Measurements from ENCODE around the gene TMEM108.
"Not testable (repeated sequence)": the region's sequence is repeated elsewhere in the genome, so short reads cannot be mapped to it uniquely, and the experiment has no call there.

The TMEM108 gene

DNA sequence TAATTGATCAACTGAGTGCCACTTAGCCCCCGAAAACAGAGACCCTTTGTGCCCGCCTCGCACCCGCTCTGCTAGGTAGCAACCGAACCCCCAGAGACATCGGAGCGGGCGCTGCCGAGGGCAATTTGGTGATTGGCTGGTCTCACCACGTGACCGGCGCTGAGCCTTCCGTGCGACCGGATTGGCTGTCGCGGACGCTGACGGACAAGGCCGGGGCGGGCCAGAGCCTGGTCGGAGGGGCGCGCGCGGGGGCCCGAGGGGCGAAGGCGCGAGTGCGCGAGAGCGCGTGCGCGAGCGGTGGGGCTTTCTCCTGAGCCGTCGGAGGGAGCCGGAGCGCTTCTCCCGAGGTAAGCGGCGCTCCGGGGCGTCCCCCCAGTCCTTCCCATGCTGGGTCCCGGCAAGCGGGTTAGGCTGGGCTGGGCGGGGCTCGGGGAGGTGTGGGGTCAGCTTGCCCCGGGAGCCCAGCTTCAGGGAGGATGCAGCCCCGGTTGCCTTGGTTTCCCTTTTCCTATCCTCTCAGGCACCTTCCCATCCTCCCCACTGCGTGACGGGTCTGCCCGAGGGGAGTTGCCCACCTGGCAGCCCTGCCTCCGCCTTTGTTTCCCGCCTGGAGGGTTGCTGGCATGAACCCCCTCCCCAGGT, at the start of gene TMEM108:
Gene TMEM108, plus strand, starts transcription at position 303 of the 642 bp plus-strand sequence.
- DNase-seq = peak; percentile 92

DNA sequence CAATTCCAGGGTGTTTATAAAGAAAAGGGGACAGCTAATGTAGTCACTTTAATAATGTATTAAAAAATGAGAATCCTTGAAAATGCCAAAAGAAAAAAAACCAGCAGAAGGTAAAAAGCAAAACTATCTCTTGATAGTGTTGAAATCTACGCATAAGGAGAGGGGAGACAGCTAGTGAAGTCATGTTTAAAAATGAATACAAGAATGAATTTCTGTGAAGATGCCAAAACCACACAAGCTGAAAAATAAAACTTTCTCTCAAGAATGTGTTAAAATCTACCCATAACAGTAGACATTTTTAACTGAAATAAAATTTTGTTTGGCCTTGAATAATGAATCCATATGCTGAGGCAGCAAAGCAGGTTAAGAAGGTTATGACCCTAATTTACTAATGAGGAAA, 42.2 kb upstream of the TMEM108 start:
- DNase-seq = no peak

DNA sequence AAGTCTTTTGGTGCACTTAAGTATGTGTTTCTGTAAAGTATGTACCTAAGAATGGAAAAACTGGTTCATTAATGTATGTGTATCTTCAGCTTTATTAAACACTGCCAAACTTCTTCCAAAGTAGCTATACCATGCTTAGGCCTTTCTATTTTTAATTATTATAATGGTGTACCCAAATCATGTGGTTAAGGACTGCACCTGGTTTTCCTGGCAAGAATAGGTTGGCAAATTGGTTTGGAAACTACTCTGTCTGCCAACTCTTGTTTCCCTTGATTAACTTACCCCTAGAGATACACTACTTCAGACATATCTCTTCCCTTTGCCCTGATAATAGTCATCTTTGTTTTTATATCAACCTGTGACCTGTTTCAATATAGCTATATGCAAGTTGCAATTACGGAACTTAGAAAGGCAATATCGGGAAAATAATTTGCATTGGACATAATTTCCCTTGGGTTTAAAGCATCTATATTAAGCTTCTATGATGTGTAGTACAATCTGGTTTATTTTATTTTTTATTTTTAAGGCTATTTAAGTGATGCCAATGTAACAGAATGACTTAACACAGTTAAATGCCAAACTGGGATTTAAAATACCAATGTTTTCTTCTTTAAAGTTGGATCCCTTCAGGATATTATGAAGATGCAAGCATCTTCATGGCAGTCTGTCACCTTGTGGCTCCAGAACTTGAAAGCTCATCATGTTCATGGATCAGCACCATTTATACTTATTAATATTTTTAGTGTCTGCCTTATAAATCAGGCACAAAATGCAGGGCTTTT, 40.6 kb upstream of the TMEM108 start:
- no peak for DNase-seq

DNA sequence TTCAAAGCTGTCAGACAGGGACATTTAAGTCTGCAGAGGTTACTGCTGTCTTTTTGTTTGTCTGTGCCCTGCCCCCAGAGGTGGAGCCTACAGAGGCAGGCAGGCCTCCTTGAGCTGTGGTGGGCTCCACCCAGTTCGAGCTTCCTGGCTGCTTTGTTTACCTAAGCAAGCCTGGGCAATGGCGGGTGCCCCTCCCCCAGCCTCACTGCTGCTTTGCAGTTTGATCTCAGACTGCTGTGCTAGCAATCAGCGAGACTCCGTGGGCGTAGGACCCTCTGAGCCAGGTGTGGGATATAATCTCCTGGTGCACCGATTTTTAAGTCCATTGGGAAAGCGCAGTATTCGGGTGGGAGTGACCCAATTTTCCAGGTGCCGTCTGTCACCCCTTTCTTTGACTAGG, 33.2 kb upstream of the TMEM108 start:
- not testable (repeated sequence) for DNase-seq

DNA sequence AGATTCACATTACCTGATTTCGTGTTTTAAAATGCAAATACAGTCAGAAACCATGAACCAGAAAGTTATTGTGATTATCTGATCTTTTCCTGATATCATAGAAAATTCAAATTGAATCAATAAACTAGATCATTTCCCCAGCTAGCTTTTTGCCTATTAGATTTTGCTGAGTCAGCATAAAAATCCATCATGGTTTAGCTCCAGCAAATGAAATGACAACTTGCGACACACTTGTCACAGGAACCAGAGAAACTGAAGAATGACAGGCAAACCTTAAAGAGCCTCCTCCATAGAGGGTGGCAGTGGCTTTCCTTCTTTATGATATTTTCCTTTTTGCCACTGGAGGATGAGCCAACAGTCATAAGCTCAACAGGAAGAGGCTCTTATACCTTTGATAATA, 30.6 kb upstream of the TMEM108 start:
- DNase-seq = no peak

DNA sequence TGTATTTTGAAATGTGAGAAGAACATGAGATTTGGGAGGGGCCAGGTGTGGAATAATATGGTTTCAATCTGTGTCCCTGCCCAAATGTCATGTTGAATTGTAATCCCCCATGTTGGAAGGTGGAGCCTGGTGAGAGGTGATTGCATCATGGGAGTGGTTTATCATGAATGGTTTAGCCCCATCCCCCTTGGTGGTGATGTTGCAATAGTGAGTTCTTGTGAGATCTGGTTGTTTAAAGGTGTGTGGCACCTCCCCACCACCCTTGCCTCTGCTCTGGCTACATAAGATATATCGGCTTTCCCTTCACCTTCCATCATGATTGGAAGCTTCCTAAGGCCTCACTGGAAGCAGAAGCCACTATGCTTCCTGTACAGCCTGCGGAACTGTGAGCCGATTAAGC, 23.9 kb upstream of the TMEM108 start:
- DNase-seq = no peak

DNA sequence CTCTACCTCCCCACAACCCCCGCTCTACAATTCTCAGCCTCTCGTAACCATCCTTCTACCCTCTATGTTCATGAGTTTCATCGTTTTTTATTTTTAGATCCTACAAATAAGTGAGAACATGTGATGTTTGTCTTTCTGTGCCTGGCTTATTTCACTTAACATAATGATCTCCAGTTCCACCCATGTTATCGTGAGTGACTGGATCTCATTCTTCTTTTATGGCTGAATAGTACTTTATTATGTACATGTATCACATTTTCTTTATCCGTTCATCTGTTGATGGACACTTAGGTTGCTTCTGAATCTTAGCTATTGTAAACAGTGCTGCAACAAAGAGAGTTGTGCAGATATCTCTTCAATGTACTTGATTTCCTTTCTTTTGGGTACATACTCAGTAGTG, 22.6 kb upstream of the TMEM108 start:
- not testable (repeated sequence) for DNase-seq

DNA sequence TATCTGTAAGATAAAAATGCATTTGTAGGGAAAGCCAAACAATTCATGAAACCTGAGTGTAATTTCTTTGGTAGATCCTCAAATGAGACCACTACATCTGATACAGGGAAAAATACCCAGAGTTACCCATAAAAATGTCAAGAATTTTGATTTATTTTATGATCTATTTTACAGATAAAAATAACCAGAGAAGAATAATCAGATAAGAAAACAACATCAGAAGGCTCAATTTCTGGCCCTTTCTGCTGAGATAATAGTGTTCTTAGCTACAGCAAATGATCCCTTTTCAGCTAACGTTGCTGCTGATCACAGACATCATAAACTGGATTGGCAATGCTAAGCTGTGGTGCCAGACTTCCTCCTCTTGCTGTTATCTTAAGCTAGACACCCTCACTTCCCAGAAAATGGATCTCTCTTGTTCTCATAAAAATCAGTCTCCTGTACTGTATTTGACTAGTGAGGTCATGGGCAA, 21.3 kb upstream of the TMEM108 start:
- DNase-seq = no peak

DNA sequence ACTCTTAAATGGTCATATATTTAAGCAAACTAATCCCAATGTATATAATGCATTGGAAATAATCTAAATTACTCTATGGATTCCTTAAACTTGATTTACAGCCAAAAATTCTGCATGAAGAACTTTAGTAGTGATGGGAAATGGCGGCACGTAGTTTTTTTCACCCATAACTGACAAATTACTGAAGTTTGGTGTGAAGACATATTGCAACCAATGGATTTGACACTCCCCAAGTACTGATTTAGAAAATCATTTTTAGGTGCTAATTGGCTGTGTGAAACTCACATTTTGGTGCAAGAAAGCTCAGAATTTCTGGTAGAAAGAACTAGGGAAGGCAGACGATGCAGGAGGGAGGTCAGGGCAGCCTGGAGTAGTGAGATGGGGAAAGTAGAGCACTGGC, 19.3 kb upstream of the TMEM108 start:
- no peak for DNase-seq

DNA sequence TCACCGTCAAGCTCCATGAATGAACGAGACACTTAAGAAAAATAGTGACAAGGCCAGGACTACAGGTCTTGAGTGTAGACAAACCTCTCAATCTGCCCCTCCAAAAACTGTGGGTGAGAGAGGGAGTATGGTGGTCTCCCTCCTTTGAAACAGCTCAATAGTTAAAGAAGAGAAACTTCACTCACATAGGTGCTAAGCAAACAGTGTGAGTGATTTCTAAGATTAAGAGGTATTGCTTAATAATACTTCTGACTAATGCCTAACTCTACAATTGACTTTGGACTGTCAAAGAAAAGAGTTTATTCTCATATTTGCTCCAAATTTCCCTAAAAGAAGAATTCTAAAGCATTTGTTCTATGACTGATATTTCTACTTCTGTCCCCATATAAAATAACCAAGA, 17.0 kb upstream of the TMEM108 start:
- DNase-seq = no peak

DNA sequence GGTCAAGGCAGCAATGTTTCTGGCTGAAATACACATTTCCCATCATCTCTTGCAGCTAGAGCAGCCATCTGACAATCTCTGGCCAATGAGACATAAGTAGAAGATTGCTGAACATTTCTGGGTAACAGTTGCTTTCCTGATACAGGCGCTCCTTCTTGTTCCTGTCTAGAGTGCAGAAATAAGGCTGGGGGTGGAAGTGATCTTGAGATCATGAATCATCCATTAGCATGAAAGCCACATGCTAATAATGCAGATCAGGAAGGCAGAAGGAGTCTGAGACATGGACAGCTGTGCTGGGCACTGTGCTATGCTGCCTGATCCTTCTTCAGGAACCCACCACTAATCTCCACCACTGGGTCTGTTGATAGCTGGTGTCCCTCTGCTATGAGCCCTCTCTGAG, 14.8 kb upstream of the TMEM108 start:
- DNase-seq = no peak

DNA sequence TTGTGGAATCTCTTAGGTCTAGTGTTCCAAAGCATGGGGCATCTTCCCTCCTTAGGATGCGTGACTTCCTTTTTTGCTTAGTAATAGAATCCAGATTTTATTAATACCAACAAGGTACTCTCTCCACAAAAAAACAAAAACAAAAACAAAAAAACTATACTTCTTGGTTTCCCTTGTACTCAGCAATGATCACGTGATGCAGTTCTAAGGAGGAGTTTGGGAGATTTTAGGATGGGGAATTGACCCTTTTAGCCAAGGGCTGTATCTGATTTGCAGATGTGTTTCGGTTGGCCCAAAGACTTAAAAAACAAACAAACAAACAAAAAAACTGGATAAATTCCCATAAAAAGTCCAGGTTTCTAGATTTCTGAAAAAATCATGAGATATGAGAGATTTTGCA, 12.6 kb upstream of the TMEM108 start:
- no peak for DNase-seq

DNA sequence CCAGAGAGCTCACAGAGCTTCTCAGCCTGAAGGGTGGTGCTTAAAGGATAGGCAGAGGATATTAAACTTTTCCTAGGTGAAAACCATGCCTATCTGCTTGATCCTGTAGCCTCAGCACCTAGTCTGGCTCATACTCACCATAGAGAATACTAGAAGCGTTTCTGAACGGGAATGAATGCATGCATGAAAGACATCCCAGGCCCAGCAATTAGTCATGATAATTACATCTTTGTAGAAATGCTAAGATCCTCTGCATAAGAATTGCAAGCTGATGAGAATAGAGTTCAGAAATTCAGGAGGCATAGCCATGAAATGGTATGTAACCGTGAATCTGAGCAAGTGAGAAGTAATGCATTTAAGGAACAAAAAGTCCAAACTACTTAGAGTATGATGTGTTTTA, 5.9 kb upstream of the TMEM108 start:
- no peak for DNase-seq

DNA sequence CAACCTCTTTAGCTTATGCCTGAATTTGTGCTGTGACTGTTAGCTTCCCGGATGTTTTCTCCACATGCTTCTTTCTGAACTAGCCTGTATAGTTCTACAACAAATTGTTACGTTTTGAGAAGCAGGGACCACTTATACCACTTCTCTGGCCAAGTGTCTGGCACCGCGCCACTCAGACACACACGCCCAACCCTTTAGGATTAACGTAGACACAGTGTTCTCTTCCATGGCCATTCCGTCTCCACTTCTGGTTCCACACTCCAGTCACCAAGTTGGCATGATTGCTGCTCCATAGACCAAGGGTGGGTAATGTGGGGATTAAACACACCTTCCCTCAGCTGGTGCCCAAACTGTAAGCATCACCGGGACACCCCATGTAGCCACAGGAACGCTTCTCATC, 755 bp upstream of the TMEM108 start:
- DNase-seq = no peak

DNA sequence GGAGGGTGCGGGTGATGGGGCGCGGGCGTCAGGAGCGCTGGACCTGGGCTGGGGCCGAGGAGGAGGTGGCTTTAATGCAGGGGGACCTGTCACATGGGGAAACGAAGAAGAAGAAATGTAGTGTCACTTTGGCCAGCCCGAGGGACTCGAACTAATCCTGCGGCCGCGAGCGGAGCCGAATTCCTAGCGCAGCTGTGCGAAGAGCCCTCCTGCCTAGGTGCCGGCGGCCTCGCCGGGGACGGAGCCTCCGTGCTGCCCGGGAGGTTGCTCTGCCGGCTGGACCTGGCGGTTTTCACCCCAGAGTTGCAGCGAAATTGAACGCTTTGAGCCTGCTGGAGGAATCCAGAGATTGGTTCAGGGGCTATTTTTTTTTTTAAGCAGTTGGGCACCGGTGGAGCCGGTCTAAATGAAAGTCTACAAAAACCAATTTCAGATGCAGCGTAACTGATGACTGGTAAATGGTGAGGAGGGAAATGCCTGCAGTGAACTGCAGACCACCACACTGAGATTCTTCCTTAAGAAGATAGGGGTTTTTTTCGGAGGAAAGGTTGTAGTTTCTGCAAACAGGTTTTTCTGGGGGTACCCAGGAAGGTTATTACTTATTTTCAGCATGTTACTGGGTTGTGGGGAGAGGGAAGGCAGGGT, 662 bp downstream of the TMEM108 start:
- DNase-seq = peak; percentile 55

DNA sequence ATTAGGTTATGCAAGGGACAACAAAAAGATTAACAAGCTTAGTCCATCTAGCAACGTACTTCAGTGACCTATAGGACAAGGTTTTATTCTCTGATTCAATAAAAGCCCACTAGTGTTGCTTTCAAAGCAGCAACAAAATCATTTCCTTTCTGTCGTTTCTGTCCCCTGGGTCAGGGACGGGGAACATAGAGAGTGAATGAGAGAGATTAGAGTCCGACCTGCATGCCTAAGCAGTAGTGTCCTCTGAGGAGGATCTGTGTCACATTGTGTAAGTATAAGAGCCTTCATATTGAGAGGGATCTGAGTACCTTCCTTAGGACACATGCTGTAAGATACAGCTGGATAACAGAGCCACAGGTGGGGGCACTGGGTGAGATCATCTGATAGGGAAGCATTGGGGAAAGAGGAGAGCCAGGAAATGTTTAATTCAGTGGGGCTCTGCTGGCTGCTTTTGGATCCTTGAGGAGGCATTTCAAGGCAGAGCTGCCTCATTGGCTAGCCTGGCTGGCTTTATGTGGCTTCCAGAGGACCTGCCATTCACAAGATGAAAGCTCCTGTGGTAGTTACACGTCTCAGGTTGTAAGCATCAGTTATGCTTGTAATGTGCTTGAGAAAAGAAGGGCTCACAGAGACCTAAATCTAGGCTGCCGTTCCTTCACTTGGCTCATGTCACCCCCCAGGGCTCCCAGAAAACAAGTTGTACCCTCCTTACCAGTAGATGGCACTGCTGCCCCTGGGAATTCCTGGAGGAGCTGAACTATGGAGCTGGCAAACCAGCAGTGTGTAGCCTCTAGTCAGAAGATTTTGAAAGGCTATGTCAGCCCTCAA, 2.7 kb downstream of the TMEM108 start:
- DNase-seq = peak; percentile 89

DNA sequence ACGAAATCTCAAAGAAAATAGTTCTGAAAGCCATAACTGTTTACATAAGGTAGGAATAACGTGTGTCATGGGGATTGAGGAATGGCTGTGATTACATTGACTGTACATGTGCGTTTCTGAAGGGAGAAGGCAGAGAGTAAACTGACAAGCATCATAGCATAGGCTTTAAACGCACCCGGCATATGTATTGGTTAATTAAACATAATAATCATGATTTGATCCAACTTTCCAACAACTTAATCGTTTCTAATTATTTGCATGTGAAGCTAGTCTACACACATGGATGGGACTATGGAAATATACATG, 3.3 kb downstream of the TMEM108 start:
- no peak for DNase-seq

DNA sequence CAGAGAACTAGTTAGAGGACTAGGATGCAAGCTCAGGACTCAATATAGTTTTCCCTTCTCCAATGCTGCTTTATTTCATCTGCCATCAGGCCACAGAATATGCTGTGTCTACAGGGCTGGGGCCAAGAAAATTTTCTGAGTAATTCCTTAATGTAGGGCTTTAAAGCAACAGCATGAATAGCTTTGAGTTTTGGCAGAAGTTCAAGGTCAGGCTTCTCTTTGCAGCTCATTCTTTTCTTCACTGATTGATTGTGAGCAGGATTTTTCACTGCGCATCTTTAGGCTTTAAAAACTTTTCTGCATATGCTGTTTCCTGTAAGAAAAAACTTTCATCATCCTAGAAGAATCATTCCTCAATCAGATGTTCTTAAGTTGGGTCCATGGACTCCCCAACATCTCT, 4.6 kb downstream of the TMEM108 start:
- no peak for DNase-seq

DNA sequence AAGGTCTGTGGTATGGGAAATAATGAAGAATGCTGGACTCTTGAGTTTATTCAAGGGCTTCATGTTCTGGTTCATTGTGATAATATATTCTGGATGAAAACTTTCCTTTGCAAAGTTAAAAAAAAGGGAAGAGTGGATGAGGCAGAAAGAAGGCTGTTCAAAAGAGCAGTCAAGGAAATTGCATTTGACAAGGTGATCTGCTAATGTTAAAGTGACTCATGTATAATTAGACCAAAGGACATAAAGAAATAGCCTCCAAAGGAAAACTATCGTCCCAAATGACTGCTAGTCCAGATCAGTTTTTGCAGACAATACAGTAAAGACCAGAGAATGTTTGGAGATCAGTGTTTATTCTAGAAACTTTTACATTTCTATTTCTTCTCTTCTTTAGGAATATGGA, 9.8 kb downstream of the TMEM108 start:
- DNase-seq = no peak

DNA sequence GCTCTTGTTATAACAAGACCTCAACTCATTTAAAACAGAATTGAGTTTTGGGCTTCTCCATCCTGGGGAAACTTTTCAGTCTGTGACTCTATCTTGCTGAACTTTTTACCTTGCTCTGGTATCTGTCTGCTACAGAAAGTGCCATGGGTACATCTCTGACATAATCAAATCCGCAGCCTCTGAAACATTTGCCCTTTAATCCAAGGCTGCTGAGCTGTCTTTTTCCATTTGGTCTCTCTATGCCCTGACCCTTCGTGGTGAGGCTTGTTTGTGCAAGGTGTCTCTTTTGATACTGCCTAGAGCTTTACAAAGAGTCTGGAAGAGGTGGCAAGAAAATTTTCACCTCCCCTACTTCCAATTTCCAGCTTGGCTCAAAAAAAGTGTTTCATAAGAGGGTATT, 11.3 kb downstream of the TMEM108 start:
- no peak for DNase-seq

DNA sequence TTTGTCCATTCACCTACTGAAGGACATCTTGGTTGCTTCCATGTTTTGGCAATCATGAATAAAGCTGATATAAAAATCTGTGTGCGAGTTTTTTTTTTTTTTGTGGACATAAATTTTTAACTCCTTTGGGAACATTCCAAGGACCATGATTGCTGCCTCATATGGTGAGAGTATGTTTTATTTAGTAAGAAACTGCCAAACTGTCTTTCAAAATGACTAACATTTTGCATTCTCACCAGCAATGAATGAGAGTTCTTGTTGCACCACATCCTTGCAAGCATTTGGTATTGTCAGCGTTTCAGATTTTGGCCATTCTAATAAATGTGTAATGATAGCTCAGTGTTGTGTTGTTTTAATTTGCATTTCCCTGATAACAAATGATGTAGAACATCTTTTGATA, 12.7 kb downstream of the TMEM108 start:
- DNase-seq = no peak

DNA sequence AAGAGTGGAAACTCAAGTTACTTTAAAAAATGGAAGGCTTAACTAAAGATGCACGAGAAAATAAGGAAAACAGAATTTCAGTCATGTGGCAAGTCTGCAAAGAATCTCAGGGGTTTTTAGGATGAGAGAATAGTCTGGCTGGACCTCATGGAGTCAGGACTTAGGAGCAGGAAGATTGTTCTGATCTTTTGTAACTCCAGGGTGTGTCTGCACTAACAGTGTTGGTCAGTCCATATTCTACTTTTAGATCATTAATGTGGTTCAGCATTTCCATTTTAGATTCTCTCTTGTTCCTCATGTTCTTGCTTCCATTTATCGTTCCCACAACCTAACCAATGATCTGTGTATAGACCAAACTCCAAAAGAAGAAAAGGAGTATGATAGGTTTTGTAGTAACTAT, 15.3 kb downstream of the TMEM108 start:
- no peak for DNase-seq

DNA sequence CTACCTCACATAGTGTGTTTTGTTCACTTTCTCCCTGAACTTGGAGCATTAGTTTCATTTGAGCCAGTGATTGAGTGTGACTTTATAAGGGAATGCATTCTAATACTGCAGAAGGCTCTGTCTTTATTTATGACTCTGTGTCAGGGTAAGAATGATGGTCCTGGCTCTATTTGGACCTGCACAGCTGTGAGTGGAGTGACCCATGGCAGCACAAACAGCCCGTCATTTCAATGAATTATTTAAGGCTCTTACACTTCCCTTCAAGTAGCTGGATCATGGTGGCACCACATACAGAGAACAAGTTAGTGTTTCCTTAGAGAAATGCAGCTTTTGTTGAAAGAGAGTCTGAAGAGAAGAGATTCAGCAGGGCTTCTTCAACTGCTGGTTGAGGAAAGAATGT, 16.4 kb downstream of the TMEM108 start:
- DNase-seq = no peak
